Measurements from ENCODE around the gene RMP24.

DNA sequence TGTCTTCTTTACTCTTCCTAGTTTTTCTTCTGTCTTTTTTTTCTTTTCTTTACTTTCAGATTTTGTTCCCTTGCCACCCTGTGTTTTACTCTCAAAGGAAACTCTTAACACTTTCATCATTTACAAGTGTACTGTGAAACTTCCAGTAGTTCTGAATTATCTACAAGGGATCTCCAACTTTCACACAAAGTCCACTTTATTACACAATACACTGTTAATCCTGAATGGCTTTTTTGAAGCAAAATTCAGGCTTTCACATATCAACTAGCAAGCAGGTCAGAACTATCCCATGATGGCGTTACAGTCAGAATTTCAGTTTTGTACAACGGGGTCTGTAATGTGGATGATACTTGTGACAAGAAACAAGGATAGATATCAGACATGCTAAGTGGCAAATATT is 34.5 kb downstream of the RMP24 start:
- no peak for TF ChIP-seq POLR2AphosphoS5 (IDR thresholded peaks at IDR 0.05; ENCODE audit: low read depth)
- TF ChIP-seq EZH2phosphoT487 (IDR thresholded peaks at IDR 0.05; ENCODE audit: unreplicated experiment): no peak
- no peak for TF ChIP-seq CREB1 (CRISPR knock-in tag; IDR thresholded peaks at IDR 0.05; ENCODE audit: low read depth)
- TF ChIP-seq, protein P1, sequence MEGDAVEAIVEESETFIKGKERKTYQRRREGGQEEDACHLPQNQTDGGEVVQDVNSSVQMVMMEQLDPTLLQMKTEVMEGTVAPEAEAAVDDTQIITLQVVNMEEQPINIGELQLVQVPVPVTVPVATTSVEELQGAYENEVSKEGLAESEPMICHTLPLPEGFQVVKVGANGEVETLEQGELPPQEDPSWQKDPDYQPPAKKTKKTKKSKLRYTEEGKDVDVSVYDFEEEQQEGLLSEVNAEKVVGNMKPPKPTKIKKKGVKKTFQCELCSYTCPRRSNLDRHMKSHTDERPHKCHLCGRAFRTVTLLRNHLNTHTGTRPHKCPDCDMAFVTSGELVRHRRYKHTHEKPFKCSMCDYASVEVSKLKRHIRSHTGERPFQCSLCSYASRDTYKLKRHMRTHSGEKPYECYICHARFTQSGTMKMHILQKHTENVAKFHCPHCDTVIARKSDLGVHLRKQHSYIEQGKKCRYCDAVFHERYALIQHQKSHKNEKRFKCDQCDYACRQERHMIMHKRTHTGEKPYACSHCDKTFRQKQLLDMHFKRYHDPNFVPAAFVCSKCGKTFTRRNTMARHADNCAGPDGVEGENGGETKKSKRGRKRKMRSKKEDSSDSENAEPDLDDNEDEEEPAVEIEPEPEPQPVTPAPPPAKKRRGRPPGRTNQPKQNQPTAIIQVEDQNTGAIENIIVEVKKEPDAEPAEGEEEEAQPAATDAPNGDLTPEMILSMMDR (conservative IDR thresholded peaks at IDR 0.05; ENCODE audit: low read depth in 2 of 2): no peak
- TF ChIP-seq, protein P2, sequence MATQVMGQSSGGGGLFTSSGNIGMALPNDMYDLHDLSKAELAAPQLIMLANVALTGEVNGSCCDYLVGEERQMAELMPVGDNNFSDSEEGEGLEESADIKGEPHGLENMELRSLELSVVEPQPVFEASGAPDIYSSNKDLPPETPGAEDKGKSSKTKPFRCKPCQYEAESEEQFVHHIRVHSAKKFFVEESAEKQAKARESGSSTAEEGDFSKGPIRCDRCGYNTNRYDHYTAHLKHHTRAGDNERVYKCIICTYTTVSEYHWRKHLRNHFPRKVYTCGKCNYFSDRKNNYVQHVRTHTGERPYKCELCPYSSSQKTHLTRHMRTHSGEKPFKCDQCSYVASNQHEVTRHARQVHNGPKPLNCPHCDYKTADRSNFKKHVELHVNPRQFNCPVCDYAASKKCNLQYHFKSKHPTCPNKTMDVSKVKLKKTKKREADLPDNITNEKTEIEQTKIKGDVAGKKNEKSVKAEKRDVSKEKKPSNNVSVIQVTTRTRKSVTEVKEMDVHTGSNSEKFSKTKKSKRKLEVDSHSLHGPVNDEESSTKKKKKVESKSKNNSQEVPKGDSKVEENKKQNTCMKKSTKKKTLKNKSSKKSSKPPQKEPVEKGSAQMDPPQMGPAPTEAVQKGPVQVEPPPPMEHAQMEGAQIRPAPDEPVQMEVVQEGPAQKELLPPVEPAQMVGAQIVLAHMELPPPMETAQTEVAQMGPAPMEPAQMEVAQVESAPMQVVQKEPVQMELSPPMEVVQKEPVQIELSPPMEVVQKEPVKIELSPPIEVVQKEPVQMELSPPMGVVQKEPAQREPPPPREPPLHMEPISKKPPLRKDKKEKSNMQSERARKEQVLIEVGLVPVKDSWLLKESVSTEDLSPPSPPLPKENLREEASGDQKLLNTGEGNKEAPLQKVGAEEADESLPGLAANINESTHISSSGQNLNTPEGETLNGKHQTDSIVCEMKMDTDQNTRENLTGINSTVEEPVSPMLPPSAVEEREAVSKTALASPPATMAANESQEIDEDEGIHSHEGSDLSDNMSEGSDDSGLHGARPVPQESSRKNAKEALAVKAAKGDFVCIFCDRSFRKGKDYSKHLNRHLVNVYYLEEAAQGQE (IDR thresholded peaks at IDR 0.05; ENCODE audit: unreplicated experiment): no peak
- TF ChIP-seq, protein P3, sequence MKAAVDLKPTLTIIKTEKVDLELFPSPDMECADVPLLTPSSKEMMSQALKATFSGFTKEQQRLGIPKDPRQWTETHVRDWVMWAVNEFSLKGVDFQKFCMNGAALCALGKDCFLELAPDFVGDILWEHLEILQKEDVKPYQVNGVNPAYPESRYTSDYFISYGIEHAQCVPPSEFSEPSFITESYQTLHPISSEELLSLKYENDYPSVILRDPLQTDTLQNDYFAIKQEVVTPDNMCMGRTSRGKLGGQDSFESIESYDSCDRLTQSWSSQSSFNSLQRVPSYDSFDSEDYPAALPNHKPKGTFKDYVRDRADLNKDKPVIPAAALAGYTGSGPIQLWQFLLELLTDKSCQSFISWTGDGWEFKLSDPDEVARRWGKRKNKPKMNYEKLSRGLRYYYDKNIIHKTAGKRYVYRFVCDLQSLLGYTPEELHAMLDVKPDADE (IDR thresholded peaks at IDR 0.05): no peak
- no peak for TF ChIP-seq NANOG (IDR thresholded peaks at IDR 0.05; ENCODE audit: borderline replicate concordance)
- no peak for TF ChIP-seq ZNF114 (CRISPR knock-in tag; IDR thresholded peaks at IDR 0.05)
- TF ChIP-seq EZH2 (IDR thresholded peaks at IDR 0.05; ENCODE audit: low read depth, unreplicated experiment): no peak
- TF ChIP-seq STAT1 (IDR thresholded peaks at IDR 0.05; ENCODE audit: unreplicated experiment): no peak

Measured in GM23338 (cell line).